Measurements from ENCODE around the gene EHD4. TPM values are rescaled to one million over a fixed set of nuclear protein-coding genes. Genes with fewer than 3 reads are reported as not detected.

The EHD4 gene
- total RNA-seq, 1 experiment from 2014 or later, result 20.2 TPM

- Mint-ChIP-seq H3K36me3 (ENCODE audit: insufficient read depth, unreplicated experiment) (peaks cover 5% of the 10 kb centered on the region), H3K4me3 (ENCODE audit: low read depth, unreplicated experiment) (no peak overlapping the region), H3K9me3 (ENCODE audit: low read depth, unreplicated experiment) (no peaks in the 10 kb centered on the region), H3K27ac (ENCODE audit: unreplicated experiment) (no peak overlapping the region), H3K27me3 (ENCODE audit: unreplicated experiment) (no peaks in the 10 kb centered on the region), H3K4me1 (ENCODE audit: low read depth, unreplicated experiment) (no peaks in the 10 kb centered on the region)
- TF ChIP-seq, protein P1, sequence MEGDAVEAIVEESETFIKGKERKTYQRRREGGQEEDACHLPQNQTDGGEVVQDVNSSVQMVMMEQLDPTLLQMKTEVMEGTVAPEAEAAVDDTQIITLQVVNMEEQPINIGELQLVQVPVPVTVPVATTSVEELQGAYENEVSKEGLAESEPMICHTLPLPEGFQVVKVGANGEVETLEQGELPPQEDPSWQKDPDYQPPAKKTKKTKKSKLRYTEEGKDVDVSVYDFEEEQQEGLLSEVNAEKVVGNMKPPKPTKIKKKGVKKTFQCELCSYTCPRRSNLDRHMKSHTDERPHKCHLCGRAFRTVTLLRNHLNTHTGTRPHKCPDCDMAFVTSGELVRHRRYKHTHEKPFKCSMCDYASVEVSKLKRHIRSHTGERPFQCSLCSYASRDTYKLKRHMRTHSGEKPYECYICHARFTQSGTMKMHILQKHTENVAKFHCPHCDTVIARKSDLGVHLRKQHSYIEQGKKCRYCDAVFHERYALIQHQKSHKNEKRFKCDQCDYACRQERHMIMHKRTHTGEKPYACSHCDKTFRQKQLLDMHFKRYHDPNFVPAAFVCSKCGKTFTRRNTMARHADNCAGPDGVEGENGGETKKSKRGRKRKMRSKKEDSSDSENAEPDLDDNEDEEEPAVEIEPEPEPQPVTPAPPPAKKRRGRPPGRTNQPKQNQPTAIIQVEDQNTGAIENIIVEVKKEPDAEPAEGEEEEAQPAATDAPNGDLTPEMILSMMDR (IDR thresholded peaks at IDR 0.05; ENCODE audit: unreplicated experiment), result no peak
- DNase-seq, result no peak
- BruUV-seq (replicated peaks), result no TSS peak
- CTCF ChIA-PET, result no interaction called here
- intact Hi-C loops (cut with micrococcal nuclease; ENCODE audit: unreplicated experiment), result no loop called here
Measured at GRCh38 chr15:41855261-41855961, 116.9 kb downstream of the EHD4 start.

GRCh38 chr15:41854443-41854842, 117.9 kb downstream of the EHD4 start:
- no peak for DNase-seq
- H3K4me1 Mint-ChIP-seq (ENCODE audit: low read depth, unreplicated experiment), result no peaks in the 10 kb centered on the region
- H3K27ac Mint-ChIP-seq (ENCODE audit: unreplicated experiment), result no peak overlapping the region
- no peaks in the 10 kb centered on the region for H3K9me3 Mint-ChIP-seq (ENCODE audit: low read depth, unreplicated experiment)
- TF ChIP-seq, protein P1 (IDR thresholded peaks at IDR 0.05; ENCODE audit: unreplicated experiment), result no peak
- peaks cover 5% of the 10 kb centered on the region for H3K36me3 Mint-ChIP-seq (ENCODE audit: insufficient read depth, unreplicated experiment)
- CTCF ChIA-PET, result no interaction called here
- intact Hi-C loops (cut with micrococcal nuclease; ENCODE audit: unreplicated experiment), result no loop called here
- no peak overlapping the region for H3K4me3 Mint-ChIP-seq (ENCODE audit: low read depth, unreplicated experiment)
- BruUV-seq (replicated peaks), result no TSS peak
- H3K27me3 Mint-ChIP-seq (ENCODE audit: unreplicated experiment), result no peaks in the 10 kb centered on the region

GRCh38 chr15:41853831-41854230, 118.5 kb downstream of the EHD4 start:
- CTCF ChIA-PET, result no interaction called here
- TF ChIP-seq, protein P1 (IDR thresholded peaks at IDR 0.05; ENCODE audit: unreplicated experiment), result no peak

DNA sequence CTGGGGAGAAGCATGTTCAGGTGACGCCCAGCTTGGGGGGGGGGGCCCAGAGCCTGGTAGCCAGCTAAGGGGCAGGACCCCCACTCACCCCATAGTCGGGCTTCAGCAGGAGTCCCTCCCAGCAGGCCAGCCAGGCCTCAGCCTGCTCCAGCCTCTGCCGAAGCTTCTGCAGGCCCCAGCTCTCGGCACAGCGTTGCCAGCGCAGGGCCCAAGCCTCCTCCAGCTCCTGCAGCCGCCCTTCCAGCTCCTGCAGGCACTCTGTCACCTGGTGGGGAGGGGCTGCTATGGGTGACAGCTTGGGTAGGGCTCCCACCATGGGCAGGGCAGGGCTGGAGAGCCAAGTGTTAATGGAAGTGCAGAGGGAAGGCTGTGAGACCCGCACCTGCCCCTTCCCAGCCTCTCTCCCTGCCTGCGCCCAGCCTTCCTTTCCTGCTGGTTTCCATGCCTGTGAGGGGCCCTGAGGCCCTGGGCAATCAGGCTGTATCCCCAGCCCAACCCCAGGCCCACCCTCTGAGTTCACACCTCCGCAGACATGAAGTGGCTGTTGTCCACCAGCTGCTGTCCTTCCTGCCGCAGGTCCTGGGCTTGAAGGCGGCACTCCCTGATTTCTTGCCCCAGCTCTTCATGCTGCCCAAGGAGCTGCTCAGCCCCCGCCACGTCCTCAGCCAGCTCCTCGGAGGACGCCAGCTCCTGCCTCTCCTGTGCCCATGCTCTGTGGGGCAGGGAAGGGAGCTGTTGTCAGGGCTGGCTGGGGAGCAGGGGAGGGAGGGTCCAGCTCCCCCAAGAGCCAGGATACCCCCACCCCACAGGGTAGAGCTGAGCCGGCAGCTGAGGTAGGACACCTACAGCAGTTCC, 119.4 kb downstream of the EHD4 start:
- TF ChIP-seq, protein P1 (IDR thresholded peaks at IDR 0.05; ENCODE audit: unreplicated experiment), result no peak
- no TSS peak for BruUV-seq (replicated peaks)
- Mint-ChIP-seq H3K27ac (ENCODE audit: unreplicated experiment) (no peak overlapping the region), H3K4me1 (ENCODE audit: low read depth, unreplicated experiment) (no peaks in the 10 kb centered on the region), H3K4me3 (ENCODE audit: low read depth, unreplicated experiment) (no peak overlapping the region), H3K36me3 (ENCODE audit: insufficient read depth, unreplicated experiment) (peaks cover 5% of the 10 kb centered on the region), H3K9me3 (ENCODE audit: low read depth, unreplicated experiment) (no peaks in the 10 kb centered on the region), H3K27me3 (ENCODE audit: unreplicated experiment) (no peaks in the 10 kb centered on the region)
- intact Hi-C loops (cut with micrococcal nuclease; ENCODE audit: unreplicated experiment), result no loop called here
- CTCF ChIA-PET, result no interaction called here
- DNase-seq, result no peak

More at GRCh38 chr15:41853831-41854230, 118.5 kb downstream of the EHD4 start:
- intact Hi-C loops (cut with micrococcal nuclease; ENCODE audit: unreplicated experiment), result no loop called here
- no peaks in the 10 kb centered on the region for H3K9me3 Mint-ChIP-seq (ENCODE audit: low read depth, unreplicated experiment)
- no peak overlapping the region for H3K4me3 Mint-ChIP-seq (ENCODE audit: low read depth, unreplicated experiment)
- no TSS peak for BruUV-seq (replicated peaks)
- H3K4me1 Mint-ChIP-seq (ENCODE audit: low read depth, unreplicated experiment), result no peaks in the 10 kb centered on the region
- peaks cover 5% of the 10 kb centered on the region for H3K36me3 Mint-ChIP-seq (ENCODE audit: insufficient read depth, unreplicated experiment)
- no peak for DNase-seq
- H3K27me3 Mint-ChIP-seq (ENCODE audit: unreplicated experiment), result no peaks in the 10 kb centered on the region
- H3K27ac Mint-ChIP-seq (ENCODE audit: unreplicated experiment), result no peak overlapping the region

All from Calu3 (cell line).